Activated CD8-positive, alpha-beta memory T cell treated with anti-CD3 and anti-CD28 coated beads, Interleukin-2, amount 50 U/mL, for 48 hours (primary cell): ENCODE data around the gene MBNL1.

Experiments used
- DNase-seq: peaks from one replicate; pipeline ENCODE4 v3.0.0-alpha.2; 2020

Gene MBNL1

GRCh38 chr3:152299249-152299976 is 30.7 kb downstream of the MBNL1 start:
- no peak for DNase-seq

- DNase-seq = no peak
Observed at GRCh38 chr3:152300029-152300731, 31.5 kb downstream of the MBNL1 start.

DNA sequence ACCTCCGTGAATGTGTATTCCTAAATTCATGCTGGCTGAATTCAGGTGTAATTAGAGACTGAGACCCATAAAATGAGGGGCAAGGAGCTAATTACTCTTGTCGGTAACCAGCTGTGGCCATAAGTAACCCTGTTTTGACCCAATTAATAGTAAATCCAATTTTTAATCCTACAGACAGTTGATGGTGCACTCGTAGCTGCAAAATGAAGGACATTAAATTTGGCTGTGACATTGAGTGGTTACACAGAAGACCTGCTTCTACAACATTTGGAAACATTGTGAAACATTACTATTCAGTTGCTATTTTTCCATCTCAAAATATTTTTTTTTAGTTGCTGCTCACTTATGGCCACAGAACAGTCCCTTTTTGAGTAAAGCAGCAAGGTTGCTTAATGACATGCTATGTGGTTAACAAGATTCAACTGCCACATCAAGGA is 33.0 kb downstream of the MBNL1 start:
- no peak for DNase-seq

- no peak for DNase-seq
Observed at GRCh38 chr3:152302521-152303021, 33.8 kb downstream of the MBNL1 start.

DNA sequence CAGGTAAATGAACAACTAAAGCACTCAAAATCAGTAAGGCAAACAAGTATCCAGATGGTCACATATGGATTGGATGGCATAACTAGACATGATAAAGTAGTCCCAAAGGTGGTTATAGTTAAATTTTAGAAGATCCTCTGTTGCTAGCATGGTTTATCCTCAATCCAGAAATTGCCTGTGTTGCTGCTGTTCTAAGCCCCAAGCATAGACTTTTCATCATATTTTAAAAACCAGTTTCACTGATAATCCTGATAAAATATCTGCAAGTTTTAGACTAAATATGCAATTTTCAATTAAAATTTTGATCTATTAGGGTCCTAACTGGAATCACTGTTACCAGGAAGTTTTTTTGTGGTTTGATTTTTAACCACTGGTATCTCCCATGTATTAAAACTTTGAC is 35.4 kb downstream of the MBNL1 start:
- DNase-seq = no peak

GRCh38 chr3:152305075-152305474 is 36.3 kb downstream of the MBNL1 start:
- no peak for DNase-seq

DNA sequence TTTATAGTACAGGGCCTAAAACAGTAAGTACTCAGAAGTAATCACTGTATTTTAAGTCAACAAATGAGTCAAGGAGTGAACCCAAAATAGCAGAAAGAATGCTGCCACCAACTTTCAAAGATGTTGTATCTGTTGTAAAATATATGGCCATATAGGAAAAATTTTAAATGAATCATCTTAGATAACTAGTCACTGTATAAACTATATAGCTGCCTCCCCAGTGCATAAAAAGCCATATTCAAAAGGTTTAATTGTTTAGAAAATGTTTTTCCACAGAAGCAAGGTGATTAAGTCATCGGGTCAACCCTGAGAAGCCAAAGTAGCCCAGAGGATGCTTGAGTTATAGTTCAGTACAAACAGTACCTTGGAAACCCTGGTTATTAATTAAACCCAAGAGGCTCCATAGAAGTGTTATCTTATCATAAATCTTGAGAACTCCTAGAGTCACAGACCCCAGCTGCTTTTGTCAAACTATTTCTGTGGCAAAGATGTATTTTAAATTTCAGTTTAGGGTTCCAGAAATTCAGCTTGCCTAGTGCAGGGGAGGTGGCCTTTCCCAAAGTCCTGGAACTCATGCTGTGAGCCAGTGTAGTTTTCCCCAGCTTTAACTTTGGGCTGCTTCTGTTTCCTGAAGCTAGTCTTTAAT is 39.2 kb downstream of the MBNL1 start:
- DNase-seq = no peak

DNA sequence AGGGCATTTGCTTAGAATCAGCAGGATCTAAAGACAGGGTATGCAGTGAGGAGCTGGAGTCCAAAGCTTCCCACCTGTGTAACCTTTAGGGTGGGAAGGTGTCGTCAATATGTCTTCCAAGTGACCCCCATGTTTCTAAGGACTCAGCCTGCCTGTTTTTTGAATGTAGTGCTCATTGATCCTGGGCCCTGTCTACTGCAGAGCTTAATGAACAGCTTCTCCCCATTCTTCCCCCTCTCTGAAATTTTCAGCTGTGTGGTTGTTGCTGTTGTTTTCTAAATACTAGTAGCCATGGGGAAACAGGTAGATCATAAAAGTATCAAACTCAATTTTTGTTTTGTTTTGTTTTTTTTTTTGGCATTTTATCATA is 39.7 kb downstream of the MBNL1 start:
- DNase-seq = no peak

- no peak for DNase-seq
Observed at GRCh38 chr3:152309031-152309430, 40.3 kb downstream of the MBNL1 start.

GRCh38 chr3:152309535-152310307 is 41.0 kb downstream of the MBNL1 start:
- DNase-seq = no peak

DNA sequence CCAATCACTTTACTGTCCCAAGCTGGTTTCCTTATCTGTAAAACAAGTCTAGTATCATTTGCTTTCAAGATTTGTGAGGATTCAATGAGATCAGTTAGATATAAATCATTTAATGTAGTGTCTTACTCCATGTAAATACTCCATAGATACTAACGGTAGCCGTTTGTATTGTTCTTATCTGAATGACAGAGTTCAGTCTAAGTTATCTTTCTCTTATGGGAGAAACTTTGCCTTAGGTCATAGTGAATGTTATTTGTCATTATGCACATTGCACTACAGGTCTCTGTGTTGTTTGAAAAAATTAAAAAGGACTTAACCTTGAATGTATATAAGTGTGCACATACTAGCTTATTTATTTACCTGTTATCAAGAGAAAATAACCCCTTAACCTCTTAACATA is 44.7 kb downstream of the MBNL1 start:
- DNase-seq = no peak

DNA sequence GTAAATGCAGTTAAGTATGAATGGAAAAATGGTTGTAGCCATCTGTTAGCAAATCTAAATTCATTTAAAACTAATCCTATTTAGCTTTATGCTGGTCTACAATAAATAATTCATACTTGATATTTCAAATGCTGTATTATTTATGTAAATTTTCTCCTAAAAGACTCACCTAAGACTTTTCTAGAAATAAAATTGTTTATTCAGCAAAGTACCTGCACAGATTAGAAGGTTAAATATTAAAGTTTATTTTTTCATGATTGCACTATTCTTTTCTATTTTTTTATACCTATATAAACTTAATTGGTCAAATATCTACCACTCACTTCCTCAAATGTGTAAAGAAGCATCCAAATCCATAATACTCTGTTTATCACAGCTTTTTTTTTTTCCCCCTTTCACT is 45.2 kb downstream of the MBNL1 start:
- no peak for DNase-seq

DNA sequence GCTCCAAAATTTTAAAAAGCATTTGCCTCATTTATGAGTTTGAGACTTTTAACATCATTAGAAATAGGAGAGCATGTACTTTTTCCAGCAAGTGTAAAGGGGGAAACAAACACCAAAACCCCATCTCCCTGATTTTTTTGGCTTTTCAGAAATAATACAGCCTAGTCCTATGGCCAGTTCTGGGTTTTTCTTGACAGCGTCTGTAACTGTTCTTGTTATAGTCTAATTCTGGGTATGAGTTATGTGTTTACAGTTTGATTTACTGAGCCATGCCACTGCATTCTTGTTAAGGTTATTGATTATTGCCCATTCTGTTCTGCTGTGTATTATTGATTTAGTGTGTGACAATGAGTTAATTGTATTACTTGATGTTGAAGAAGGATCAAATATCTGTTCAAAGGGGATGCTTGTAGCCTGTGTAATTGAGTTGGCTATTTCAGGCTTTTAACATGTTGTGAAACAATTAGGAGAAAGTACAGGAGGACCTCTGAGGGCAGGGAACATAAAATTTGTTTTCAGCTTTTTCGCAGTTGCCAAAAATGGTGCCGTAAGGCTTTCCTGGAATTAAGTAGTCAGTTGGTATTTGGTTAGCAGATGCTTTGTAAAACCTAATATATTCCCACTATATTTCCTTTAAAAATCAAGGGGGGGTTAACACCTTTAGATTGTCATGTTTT is 46.1 kb downstream of the MBNL1 start:
- DNase-seq = no peak

DNA sequence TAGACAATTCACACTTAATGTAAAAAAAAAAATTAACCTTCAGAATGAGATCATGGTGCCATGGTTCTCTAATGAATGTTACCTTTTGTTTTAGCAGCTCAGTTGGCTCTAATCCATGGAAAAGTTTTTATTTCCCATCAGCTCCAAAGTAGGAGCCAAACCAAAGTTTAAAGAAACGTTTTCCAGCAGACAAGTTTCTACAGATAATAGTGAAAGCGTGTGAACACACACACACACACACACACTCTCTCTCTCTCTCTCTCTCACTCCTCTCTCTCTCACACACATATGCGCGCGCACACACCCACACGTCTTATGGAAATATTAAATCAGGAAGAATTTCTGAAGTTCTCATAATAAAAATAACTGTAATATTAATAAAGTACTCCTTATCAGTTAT is 46.9 kb downstream of the MBNL1 start:
- no peak for DNase-seq

GRCh38 chr3:152316318-152316717 is 47.6 kb downstream of the MBNL1 start:
- no peak for DNase-seq

DNA sequence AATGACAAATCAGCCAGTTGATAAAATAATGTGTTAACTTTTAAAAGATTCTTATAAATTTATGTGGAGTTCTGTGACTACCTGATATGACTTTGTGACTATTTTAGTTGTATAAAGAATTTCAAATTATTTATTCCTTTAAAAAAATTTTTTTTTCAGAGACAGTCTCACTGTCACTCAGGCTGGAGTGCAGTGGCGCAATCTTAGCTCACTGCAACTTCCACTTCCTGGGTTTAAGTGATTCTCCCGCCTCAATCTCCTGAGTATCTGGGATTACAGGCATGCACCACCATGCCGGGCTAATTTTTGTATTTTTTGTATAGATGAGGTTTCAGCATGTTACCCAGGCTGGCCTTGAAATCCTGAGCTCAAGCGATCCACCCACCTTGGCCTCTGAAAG is 48.5 kb downstream of the MBNL1 start:
- DNase-seq = no peak

- no peak for DNase-seq
Observed at GRCh38 chr3:152317956-152318355, 49.2 kb downstream of the MBNL1 start.

DNA sequence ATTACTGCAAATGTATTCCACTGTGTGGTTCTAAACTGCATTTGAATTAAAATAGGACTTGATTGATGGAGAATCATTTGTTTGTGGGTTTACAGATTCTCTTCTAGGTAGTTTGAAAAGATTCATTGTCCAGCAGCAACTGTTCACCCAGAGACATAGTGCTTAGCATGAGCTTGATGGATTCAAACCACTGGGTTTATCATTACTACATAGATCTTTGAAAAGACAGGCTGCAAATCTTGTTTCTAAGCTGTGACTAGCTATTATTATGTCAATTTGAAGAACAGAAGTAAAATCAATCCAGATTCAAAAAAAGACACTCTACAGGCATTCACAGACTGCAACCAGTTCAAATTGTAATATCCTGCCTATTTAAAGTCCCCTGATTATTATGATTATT is 49.8 kb downstream of the MBNL1 start:
- DNase-seq = no peak

- no peak for DNase-seq
Observed at GRCh38 chr3:152319256-152319655, 50.5 kb downstream of the MBNL1 start.

DNA sequence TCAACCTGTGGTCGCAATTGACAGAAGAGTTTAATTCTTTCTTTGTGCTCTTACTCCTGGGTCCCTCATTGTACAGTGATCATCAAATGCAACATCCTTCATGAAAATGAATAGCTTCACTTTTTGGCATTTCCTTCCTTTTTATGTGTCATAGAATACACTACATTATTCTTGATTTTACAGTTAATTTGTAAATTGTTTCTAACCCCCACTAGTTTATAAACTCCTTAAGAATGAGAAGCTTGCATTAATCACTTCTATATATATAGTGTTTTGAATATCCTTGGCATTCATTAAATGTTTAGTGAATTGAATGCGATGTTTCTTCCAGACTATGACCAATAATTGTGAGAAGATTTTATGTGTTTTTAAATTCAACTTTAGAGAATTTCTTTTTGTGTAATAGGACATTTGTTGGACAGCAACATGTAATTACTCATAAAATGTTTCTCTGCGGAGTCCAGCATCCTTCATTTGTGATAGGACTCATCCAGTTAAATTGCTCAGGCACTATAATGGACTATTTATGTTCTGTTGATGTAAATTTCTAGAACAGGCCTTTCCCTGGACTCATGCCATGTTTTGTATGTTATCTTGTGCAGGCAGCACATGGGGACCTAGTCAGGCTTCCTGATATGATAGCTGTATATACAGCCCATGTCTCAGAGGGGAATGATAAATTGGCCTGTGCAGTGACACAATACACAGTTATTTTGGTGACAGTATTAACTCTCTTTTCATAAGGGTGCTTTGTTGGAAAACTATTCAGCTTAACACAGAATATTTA is 51.3 kb downstream of the MBNL1 start:
- no peak for DNase-seq

GRCh38 chr3:152321200-152321954 is 52.6 kb downstream of the MBNL1 start:
- DNase-seq = no peak
